ENCODE data around the gene MIOX.
"Not testable (repeated sequence)": the region's sequence is repeated elsewhere in the genome, so short reads cannot be mapped to it uniquely, and the experiment has no call there.

The MIOX gene

GRCh38 chr22:50531546-50531961 lies 44.9 kb downstream of the MIOX start:
- DNase-seq = no peak

DNA sequence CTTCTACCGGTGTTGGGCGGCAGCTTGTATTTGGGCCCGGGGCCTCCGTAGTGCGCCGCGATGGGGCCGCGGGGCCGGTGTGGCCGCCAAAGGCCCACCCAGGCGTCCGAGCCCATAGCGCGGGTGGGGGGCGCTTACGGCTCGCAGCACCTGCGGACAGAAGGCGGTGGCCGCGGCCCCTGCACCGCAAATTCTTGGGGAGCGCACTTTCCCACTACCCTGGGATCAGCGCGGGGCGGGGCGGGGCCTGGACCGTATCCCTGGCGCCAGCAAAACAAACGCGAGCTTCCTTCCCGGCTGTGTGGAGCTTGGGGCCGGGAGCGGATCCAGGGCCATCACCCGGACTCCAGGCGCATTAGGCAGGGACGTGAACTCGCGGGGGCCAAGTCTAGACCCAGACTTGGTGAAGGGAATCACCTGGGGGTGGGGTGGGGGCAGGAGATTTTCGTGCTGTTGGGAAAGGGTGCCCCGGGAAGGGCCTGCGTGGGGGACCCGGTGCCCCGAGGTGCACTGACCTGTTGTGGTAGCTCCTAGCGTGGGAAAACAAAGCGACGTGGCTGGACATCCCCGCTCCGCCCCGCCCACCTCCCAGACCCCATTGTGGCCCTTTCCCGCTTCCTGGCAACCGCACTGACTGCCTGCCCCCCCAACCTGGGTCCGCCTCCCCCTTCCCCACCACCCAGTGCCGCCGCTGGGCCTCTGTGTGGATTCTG lies 45.5 kb downstream of the MIOX start:
- DNase-seq = no peak

GRCh38 chr22:50532824-50533796 lies 46.5 kb downstream of the MIOX start:
- DNase-seq = no peak

- DNase-seq = not testable (repeated sequence)
Observed at GRCh38 chr22:50533856-50534711, 47.4 kb downstream of the MIOX start.

DNA sequence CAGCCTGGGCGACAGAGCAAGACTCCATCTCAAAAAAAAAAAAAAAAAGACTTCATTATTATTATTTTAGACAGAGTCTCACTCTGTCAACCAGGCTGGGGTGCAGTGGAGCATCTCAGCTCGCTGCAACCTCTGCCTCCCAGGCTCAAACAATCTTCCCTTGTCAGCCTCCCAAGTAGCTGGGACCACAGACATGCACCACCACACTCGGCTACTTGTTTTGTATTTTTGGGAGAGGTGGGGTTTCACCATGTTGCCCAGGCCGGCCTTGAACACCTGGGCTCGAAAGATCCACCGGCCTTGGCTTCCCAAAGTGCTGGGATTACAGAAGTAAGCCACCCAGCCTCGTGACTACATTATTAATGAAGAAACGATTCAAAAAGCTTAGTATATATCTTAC lies 48.5 kb downstream of the MIOX start:
- DNase-seq = no peak

- DNase-seq = no peak
Observed at GRCh38 chr22:50536226-50536625, 49.6 kb downstream of the MIOX start.

DNA sequence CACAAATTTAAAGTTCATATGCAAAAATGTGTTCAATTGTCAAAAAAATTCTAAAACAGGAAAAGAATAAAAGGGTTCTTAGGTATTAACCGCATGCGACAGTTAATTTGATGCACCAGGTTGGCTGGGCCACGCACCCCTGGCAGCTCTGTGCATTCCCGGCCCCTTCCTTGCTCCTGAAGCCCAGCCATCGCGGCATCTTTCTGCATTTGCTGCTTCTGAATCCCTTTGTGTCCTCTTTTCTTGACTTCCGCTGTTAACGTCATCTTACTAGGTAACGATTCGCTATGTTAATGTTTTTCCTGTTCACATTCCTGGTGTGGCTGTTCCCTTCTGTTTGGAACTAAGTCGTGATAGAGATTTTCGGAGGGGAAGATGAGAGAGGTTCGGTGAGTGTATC lies 51.1 kb downstream of the MIOX start:
- no peak for DNase-seq

Data from NCI-H1092 (cell line).